Measurements from ENCODE around the gene MYRIP.

Gene MYRIP

GRCh38 chr3:40237889-40238571, 428.6 kb downstream of the MYRIP start:
- TF ChIP-seq TAF1 (IDR thresholded peaks at IDR 0.05; ENCODE audit: borderline replicate concordance, insufficient read depth, low read length) (no peak), SIN3A (IDR thresholded peaks at IDR 0.05; ENCODE audit: borderline replicate concordance, insufficient read depth, low read length) (no peak), POLR2AphosphoS5 (IDR thresholded peaks at IDR 0.05; ENCODE audit: low read depth, low read length) (no peak), FOXP2 (optimal IDR thresholded peaks at IDR 0.05; ENCODE audit: borderline replicate concordance, extremely low read depth, extremely low read length, insufficient read depth) (no peak)

GRCh38 chr3:40240921-40241320, 431.5 kb downstream of the MYRIP start:
- TF ChIP-seq, protein P1, sequence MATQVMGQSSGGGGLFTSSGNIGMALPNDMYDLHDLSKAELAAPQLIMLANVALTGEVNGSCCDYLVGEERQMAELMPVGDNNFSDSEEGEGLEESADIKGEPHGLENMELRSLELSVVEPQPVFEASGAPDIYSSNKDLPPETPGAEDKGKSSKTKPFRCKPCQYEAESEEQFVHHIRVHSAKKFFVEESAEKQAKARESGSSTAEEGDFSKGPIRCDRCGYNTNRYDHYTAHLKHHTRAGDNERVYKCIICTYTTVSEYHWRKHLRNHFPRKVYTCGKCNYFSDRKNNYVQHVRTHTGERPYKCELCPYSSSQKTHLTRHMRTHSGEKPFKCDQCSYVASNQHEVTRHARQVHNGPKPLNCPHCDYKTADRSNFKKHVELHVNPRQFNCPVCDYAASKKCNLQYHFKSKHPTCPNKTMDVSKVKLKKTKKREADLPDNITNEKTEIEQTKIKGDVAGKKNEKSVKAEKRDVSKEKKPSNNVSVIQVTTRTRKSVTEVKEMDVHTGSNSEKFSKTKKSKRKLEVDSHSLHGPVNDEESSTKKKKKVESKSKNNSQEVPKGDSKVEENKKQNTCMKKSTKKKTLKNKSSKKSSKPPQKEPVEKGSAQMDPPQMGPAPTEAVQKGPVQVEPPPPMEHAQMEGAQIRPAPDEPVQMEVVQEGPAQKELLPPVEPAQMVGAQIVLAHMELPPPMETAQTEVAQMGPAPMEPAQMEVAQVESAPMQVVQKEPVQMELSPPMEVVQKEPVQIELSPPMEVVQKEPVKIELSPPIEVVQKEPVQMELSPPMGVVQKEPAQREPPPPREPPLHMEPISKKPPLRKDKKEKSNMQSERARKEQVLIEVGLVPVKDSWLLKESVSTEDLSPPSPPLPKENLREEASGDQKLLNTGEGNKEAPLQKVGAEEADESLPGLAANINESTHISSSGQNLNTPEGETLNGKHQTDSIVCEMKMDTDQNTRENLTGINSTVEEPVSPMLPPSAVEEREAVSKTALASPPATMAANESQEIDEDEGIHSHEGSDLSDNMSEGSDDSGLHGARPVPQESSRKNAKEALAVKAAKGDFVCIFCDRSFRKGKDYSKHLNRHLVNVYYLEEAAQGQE (IDR thresholded peaks at IDR 0.05; ENCODE audit: insufficient read depth in 1 of 2, low read depth in 2 of 2, low read length in 2 of 2) = no peak
- no peak for TF ChIP-seq TAF1 (IDR thresholded peaks at IDR 0.05; ENCODE audit: borderline replicate concordance, insufficient read depth, low read length)
- no peak for TF ChIP-seq POLR2AphosphoS5 (IDR thresholded peaks at IDR 0.05; ENCODE audit: low read depth, low read length)
- TF ChIP-seq FOXP2 (optimal IDR thresholded peaks at IDR 0.05; ENCODE audit: borderline replicate concordance, extremely low read depth, extremely low read length, insufficient read depth) = no peak
- TF ChIP-seq SIN3A (IDR thresholded peaks at IDR 0.05; ENCODE audit: borderline replicate concordance, insufficient read depth, low read length) = no peak

DNA sequence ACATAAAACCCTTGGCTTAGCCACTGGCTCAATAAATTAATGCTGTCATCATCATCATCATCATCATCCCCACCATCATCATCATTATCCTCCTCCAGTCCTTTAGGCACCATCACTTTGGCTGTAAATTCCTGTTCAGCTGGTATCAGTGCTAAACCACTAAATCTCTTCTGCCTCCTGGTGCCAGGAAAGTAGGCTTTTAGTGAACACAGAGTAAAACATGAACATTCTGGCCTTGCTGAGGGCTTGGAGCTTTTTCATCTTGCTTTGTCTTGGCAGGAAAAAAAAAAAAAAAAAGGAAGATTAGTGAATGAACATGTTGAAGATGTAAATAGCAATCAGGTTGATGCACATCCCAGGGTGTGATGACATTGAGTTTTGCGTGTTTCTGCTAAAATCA, 432.8 kb downstream of the MYRIP start:
- TF ChIP-seq SIN3A (IDR thresholded peaks at IDR 0.05; ENCODE audit: borderline replicate concordance, insufficient read depth, low read length) (no peak), FOXP2 (optimal IDR thresholded peaks at IDR 0.05; ENCODE audit: borderline replicate concordance, extremely low read depth, extremely low read length, insufficient read depth) (no peak), TAF1 (IDR thresholded peaks at IDR 0.05; ENCODE audit: borderline replicate concordance, insufficient read depth, low read length) (no peak), POLR2AphosphoS5 (IDR thresholded peaks at IDR 0.05; ENCODE audit: low read depth, low read length) (no peak)
- TF ChIP-seq, protein P1 (IDR thresholded peaks at IDR 0.05; ENCODE audit: insufficient read depth in 1 of 2, low read depth in 2 of 2, low read length in 2 of 2) = no peak

DNA sequence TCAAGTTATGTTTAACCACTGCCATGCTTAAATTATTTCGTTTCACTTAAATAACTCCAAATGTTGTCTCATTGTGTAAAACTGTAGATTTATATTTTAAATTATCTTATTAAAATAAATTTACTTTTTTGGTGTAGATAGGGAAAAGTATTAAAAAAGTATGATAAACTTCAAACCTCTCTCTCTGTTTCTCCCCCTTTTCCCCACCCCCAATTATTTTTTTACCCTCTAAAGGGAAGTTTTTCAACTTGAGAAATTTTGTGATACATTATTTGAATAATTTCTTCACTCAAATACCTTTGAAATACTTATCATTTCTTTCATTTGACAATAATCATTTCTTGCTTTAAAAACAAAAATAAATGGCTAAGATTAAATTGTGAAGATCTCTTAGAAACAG, 433.2 kb downstream of the MYRIP start:
- TF ChIP-seq, protein P1 (IDR thresholded peaks at IDR 0.05; ENCODE audit: insufficient read depth in 1 of 2, low read depth in 2 of 2, low read length in 2 of 2) = no peak
- TF ChIP-seq SIN3A (IDR thresholded peaks at IDR 0.05; ENCODE audit: borderline replicate concordance, insufficient read depth, low read length) = no peak
- no peak for TF ChIP-seq TAF1 (IDR thresholded peaks at IDR 0.05; ENCODE audit: borderline replicate concordance, insufficient read depth, low read length)
- TF ChIP-seq FOXP2 (optimal IDR thresholded peaks at IDR 0.05; ENCODE audit: borderline replicate concordance, extremely low read depth, extremely low read length, insufficient read depth) = no peak
- no peak for TF ChIP-seq POLR2AphosphoS5 (IDR thresholded peaks at IDR 0.05; ENCODE audit: low read depth, low read length)

DNA sequence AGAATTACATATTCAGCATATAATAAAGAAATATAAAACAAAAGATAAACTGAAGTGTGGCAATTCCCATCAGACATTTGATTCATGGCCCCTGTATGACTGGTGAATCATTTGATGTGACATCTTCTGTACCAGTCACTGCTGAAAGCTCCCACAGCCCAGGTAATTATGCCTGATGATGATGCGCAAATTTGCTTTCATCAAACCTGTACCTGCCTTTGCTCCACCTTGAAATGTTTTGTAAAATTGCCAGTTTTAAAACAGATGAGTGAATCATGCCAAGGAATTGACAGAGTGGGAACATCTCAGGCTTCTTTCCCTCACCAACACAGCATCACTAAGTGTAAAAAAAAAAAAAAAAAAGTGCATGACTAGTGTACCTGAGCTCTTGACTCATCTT, 433.6 kb downstream of the MYRIP start:
- TF ChIP-seq FOXP2 (optimal IDR thresholded peaks at IDR 0.05; ENCODE audit: borderline replicate concordance, extremely low read depth, extremely low read length, insufficient read depth) (no peak), TAF1 (IDR thresholded peaks at IDR 0.05; ENCODE audit: borderline replicate concordance, insufficient read depth, low read length) (no peak), POLR2AphosphoS5 (IDR thresholded peaks at IDR 0.05; ENCODE audit: low read depth, low read length) (no peak)
- TF ChIP-seq, protein P1 (IDR thresholded peaks at IDR 0.05; ENCODE audit: insufficient read depth in 1 of 2, low read depth in 2 of 2, low read length in 2 of 2) = no peak

Data from PFSK-1 (cell line).